ENCODE measurements around the gene ELP4. TPM values are rescaled to one million over a fixed set of nuclear protein-coding genes. Genes with fewer than 3 reads are reported as not detected.
"Not testable (repeated sequence)": the region's sequence is repeated elsewhere in the genome, so short reads cannot be mapped to it uniquely, and the experiment has no call there.

Gene ELP4
- total RNA-seq, 1 donor from 2014 or later, result 147 TPM

DNA sequence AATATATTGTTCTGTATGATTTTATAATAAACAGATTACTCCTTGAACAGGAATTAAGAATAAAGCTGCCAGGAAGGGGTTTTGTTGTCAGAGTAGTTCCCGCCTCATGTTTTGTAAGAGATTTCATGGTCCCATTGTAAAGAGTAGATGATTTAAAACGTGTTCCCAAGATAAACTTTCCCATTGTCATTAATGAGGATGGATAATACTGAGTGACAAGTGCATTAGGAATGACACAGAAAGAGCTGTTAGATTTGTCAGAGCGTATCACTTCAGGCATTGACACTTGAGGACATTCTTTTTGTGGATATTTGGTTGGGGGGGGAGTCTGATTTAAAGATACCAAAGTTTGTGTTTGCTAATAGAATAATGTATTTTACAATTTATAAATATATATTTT, 154.6 kb downstream of the ELP4 start:
- H3K4me2 ChIP-seq, result peak overlapping the region; percentile 59
- peaks cover 30% of the 10 kb centered on the region for H3K4me1 ChIP-seq
- Mint-ChIP-seq H3K27me3 (ENCODE audit: insufficient read depth, low read depth) (no peaks in the 10 kb centered on the region), H3K36me3 (peaks cover 15% of the 10 kb centered on the region), H3K9me3 (no peaks in the 10 kb centered on the region), H3K4me3 (peak overlapping the region; percentile 16), H3K27ac (peak overlapping the region; percentile 27), H3K4me1 (peaks cover 33% of the 10 kb centered on the region)
- no peaks in the 10 kb centered on the region for H3K79me2 ChIP-seq (ENCODE audit: low read depth)
- peak; percentile 64 for DNase-seq (ENCODE audit: low spot score)
- H3K27me3 ChIP-seq, result no peaks in the 10 kb centered on the region
- TF ChIP-seq EZH2phosphoT487 (IDR thresholded peaks at IDR 0.05) (no peak), EZH2 (IDR thresholded peaks at IDR 0.05) (no peak)
- TF ChIP-seq, protein P1, sequence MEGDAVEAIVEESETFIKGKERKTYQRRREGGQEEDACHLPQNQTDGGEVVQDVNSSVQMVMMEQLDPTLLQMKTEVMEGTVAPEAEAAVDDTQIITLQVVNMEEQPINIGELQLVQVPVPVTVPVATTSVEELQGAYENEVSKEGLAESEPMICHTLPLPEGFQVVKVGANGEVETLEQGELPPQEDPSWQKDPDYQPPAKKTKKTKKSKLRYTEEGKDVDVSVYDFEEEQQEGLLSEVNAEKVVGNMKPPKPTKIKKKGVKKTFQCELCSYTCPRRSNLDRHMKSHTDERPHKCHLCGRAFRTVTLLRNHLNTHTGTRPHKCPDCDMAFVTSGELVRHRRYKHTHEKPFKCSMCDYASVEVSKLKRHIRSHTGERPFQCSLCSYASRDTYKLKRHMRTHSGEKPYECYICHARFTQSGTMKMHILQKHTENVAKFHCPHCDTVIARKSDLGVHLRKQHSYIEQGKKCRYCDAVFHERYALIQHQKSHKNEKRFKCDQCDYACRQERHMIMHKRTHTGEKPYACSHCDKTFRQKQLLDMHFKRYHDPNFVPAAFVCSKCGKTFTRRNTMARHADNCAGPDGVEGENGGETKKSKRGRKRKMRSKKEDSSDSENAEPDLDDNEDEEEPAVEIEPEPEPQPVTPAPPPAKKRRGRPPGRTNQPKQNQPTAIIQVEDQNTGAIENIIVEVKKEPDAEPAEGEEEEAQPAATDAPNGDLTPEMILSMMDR (IDR thresholded peaks at IDR 0.05), result no peak
- peak overlapping the region; percentile 61 for H3K27ac ChIP-seq
- H4K20me1 ChIP-seq (ENCODE audit: low read depth), result no peaks in the 10 kb centered on the region
- H3K36me3 ChIP-seq, result no peaks in the 10 kb centered on the region
- peaks cover 23% of the 10 kb centered on the region for H3F3A ChIP-seq (ENCODE audit: low read depth)
- no peak overlapping the region for H2AFZ ChIP-seq (replicated peaks)
- H3K9me3 ChIP-seq (ENCODE audit: low read depth), result no peaks in the 10 kb centered on the region
- no peak overlapping the region for H3K4me3 ChIP-seq
- no peak overlapping the region for H3K9ac ChIP-seq

DNA sequence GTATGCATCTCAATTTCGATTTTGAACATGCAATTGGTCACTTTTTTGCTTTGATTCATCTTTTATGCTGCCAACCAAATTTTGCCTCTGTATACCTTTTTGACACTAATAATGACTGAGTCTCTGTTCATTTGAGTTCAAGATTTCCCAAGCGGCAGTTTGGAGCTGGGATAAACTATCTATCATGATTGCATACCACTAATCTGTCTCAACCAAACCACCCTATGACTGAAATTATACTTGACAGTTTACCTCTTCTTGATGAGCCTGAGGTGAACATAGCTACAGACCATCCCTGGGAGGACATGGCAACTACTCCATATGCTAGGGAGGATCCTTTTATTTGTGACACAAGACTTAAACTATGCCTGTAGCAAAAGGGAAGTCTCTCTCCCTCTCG, 155.4 kb downstream of the ELP4 start:
- H3K27ac ChIP-seq, result peak overlapping the region; percentile 24
- Mint-ChIP-seq H3K4me3 (no peak overlapping the region), H3K9me3 (peaks cover 2% of the 10 kb centered on the region), H3K27me3 (ENCODE audit: insufficient read depth, low read depth) (no peaks in the 10 kb centered on the region), H3K4me1 (peaks cover 33% of the 10 kb centered on the region), H3K27ac (peak overlapping the region; percentile 74), H3K36me3 (peaks cover 19% of the 10 kb centered on the region)
- H3K4me3 ChIP-seq, result no peak overlapping the region
- no peaks in the 10 kb centered on the region for H3K79me2 ChIP-seq (ENCODE audit: low read depth)
- H2AFZ ChIP-seq (replicated peaks), result no peak overlapping the region
- no peak for DNase-seq (ENCODE audit: low spot score)
- H3K27me3 ChIP-seq, result no peaks in the 10 kb centered on the region
- H3K36me3 ChIP-seq, result no peaks in the 10 kb centered on the region
- TF ChIP-seq, protein P1 (IDR thresholded peaks at IDR 0.05), result no peak
- TF ChIP-seq EZH2phosphoT487 (IDR thresholded peaks at IDR 0.05), result no peak
- no peak for TF ChIP-seq EZH2 (IDR thresholded peaks at IDR 0.05)
- H3K4me2 ChIP-seq, result no peak overlapping the region
- H3F3A ChIP-seq (ENCODE audit: low read depth), result peaks cover 23% of the 10 kb centered on the region
- no peaks in the 10 kb centered on the region for H3K9me3 ChIP-seq (ENCODE audit: low read depth)
- no peak overlapping the region for H3K9ac ChIP-seq
- H3K4me1 ChIP-seq, result peaks cover 30% of the 10 kb centered on the region
- H4K20me1 ChIP-seq (ENCODE audit: low read depth), result no peaks in the 10 kb centered on the region

DNA sequence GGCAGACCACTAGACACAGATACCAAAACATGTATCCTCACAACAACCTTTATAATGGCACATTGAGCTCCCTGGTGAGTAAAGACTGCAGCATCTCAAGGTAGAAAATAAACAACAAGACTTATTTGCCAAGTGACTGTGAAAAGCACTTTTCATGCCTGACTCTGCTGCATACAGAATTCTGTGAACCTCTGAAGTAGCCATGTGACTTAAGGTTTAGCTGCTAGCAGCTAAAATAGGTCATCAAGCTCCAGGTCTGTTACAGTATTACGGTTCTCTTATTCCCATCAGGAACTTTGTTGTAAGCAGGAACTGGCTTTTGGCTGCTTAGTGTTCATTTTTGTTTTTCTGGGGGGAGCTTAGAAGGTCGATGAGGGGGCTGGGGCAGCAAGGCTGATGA, 162.1 kb downstream of the ELP4 start:
- Histone ChIP-seq H3K4me2 (no peak overlapping the region), H3K4me3 (no peak overlapping the region), H3K36me3 (no peaks in the 10 kb centered on the region), H3K9ac (no peak overlapping the region), H4K20me1 (ENCODE audit: low read depth) (no peaks in the 10 kb centered on the region), H2AFZ (replicated peaks) (no peak overlapping the region), H3K9me3 (ENCODE audit: low read depth) (no peaks in the 10 kb centered on the region), H3K4me1 (no peaks in the 10 kb centered on the region), H3K79me2 (ENCODE audit: low read depth) (no peaks in the 10 kb centered on the region), H3K27ac (no peak overlapping the region), H3F3A (ENCODE audit: low read depth) (no peaks in the 10 kb centered on the region), H3K27me3 (no peaks in the 10 kb centered on the region)
- Mint-ChIP-seq H3K27ac (no peak overlapping the region), H3K9me3 (peaks cover 2% of the 10 kb centered on the region), H3K27me3 (ENCODE audit: insufficient read depth, low read depth) (no peaks in the 10 kb centered on the region), H3K4me3 (no peak overlapping the region), H3K36me3 (peaks cover 21% of the 10 kb centered on the region), H3K4me1 (peaks cover 9% of the 10 kb centered on the region)
- TF ChIP-seq EZH2 (IDR thresholded peaks at IDR 0.05) (no peak), EZH2phosphoT487 (IDR thresholded peaks at IDR 0.05) (no peak)
- TF ChIP-seq, protein P1 (IDR thresholded peaks at IDR 0.05), result no peak
- DNase-seq (ENCODE audit: low spot score), result no peak

DNA sequence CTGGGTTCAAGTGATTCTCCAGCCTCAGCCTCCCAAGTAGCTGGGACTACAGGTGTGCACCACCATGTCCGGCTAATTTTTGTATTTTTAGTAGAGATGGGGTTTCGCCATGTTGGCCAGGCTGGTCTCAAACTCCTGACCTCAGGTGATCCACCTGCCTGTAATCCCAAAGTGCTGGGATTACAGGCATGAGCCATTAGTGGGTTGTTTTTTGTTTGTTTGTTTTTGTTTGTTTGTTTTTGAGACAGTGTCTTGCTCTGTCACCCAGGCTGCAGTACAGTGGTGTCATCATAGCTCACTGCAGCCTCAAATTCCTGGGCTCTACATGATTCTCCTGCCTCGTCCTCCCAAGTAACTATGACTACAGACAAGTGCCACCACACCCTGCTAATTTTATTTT, 163.5 kb downstream of the ELP4 start:
- H3K36me3 Mint-ChIP-seq, result peaks cover 25% of the 10 kb centered on the region
- H3K27me3 Mint-ChIP-seq (ENCODE audit: insufficient read depth, low read depth); H3K36me3 ChIP-seq; H4K20me1 ChIP-seq (ENCODE audit: low read depth); H3K4me1 ChIP-seq; DNase-seq (ENCODE audit: low spot score); H3K9me3 Mint-ChIP-seq; H3K4me2 ChIP-seq; H3K27ac ChIP-seq; H3K4me3 ChIP-seq; H3K79me2 ChIP-seq (ENCODE audit: low read depth); H3K27ac Mint-ChIP-seq; H3F3A ChIP-seq (ENCODE audit: low read depth); H3K9ac ChIP-seq; H2AFZ ChIP-seq (replicated peaks); H3K9me3 ChIP-seq (ENCODE audit: low read depth); H3K27me3 ChIP-seq; H3K4me3 Mint-ChIP-seq; H3K4me1 Mint-ChIP-seq: not testable (repeated sequence)

Measured in neural progenitor cell (in vitro differentiated cells).